ENCODE results near the gene PNISR.

PNISR gene

DNA sequence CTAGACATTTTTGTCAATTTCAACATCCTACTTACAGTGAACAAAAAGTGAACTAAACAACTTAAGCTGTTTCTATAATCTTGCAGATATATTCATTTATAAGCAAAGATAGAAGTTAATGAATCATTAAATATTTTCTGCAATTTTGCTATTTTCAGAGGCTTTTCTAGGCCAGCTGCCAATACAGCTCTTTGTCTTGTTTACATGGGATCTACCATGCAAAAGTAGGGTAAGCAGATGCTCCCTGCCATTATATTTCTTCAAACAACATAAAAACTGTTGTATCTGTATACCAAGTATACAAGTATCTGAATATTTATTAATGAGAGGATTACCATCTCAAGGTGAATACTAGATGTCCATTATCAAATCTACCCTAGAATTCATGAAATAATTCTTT is 15.4 kb downstream of the PNISR start:
- DNase-seq (ENCODE audit: low read depth in 2 of 2) = no peak

DNA sequence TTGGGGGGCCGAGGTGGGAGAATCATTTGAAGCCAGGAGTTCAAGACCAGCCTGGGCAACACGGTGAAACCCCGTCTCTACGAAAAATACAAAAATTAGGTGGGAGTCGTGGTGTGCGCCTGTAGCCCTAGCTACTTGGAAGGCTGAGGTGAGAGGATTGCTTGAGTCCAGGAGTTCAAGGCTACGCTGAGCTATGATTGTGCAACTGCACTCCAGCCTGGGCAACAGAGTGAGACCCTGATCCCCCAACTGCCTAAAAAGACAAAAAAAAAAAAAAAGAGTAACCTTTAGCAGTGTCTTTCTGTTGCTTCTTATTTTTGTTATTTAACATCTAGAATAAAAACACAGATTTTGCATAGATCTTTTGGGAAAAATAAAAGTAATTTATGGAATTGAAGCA is 18.0 kb downstream of the PNISR start:
- DNase-seq (ENCODE audit: low read depth in 2 of 2) = no peak

DNA sequence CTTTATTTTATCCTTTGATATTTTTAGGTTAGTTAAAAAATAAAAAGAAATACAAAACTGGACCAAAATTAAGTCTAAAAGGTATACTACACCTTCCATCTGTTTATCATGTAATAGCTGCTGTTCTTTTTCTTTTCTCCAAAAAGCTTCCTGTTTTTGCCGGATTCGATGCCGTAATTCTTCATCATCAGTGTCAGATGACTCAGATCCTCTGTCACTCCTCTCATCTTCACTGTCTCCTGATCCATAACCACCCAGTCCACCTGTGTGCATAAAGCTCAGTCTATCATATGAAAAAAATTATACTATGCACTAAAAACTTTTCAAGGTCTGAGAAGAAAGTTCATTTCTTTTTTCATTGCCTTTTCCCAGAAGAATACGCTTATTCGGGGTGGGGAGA is 22.7 kb downstream of the PNISR start:
- no peak for DNase-seq (ENCODE audit: low read depth in 2 of 2)

DNA sequence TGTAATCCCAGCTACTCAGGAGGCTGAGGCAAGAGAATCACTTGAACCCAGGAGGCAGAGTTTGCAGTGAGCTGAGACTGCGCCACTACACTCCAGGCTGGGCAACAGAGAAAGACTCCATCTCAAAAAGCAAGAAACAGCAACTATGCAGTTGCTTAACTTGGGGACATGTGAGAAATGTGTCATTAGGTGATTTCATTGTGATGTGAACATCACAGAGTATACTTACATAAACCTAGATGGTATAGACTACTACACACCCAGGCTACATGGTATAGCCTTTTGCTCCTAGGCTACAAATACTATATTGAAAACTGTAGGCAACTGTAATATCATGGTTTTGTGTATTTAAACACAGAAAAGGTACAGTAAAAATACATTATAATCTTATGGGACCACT is 27.8 kb downstream of the PNISR start:
- DNase-seq (ENCODE audit: low read depth in 2 of 2) = no peak

DNA sequence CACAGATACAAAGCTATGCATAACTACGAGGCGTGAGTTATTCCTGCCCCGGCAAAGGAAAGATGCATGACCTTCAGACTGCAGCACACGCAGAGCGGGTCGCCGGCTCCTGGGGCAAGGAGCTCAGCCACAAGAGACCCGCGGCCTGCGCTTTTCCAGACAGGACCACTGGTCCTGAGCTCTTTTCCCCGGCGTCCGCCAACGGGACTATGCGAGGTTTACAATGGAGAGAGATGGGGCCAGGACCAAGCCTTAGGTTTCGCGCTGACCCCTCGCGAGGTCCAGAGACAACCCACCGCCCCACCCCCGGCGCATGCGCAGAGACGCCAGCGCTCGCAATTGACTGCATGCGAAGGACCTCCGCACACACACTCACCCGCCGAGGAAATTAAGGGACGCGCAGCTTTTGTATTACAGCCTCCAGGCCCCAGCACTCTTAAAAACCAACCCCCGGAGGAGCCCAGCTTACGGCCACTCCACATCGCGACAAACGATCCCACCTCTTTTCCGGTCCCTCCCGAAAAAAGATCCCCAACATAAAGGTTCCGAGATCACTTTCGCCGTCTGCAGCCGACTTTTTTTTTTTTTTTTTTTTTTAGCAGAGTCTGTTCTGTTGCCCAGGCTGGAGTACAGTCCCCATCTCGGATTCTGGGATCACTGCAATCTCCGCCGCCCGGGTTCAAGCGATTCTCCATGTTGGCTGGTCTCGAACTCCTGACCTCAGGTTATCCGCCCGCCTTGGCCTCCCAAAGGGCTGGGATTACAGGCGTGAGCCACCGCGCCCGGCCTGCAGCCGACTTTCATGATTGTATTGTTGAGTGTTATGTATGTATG is 31.2 kb downstream of the PNISR start, which contains the start of gene COQ3:
Gene COQ3 (minus strand): TSS at position 498 of the 834 bp plus-strand sequence. CDS start 16 bp downstream, at position 482.
- peak; percentile 54 to 62 for DNase-seq (ENCODE audit: low read depth in 2 of 2)

DNA sequence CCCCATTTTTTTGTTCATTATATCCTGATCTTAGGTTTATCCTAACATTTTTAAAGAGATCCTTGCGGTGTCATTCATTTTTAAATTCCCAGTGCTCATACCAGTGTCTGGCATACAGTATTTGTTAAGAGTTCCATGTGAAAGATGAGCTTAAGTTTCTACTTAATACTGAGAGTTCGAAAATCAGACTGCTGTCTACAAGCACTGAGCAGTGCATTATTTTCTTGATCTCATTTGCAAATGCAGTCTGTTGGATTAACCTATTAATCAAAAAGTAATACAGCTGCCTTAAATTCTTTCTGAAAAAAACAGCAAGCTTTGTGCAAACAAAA is 31.8 kb downstream of the PNISR start:
- DNase-seq (ENCODE audit: low read depth in 2 of 2) = no peak

DNA sequence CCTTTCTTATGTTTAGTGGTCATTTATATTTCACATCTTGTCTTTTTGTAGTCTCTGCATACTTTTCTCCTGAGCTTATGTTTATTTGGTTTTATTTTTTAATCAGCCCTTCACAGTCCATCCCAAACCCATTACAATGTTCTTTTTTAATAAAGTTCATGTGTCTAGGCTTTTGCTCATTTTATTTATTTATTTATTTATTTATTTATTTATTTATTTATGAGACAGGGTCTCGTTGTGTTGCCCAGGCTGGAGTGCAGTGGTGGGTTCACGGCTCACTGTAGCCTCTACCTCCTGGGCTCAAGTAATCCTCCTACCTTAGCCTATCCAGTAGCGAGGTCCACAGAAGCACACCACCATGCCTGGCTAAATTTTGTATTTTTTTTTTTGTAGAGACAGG is 34.2 kb downstream of the PNISR start:
- DNase-seq (ENCODE audit: low read depth in 2 of 2) = no peak

DNA sequence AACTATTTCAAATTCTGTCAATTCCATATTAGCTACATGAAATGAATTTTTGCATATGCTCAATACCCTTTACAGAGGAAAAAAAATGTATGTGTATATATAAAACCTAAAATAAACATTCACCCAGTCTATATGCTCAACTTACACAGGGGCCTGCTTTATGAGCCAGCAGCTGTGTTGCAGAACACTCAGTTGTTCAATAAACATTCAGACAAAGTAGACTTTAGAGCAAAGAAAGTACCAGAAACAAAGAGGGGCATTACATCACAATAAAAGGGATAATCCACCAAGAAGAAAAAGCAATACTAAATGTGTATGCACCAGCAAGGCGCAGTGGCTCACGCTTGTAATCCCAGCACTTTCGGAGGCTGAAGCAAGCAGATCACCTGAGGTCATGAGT is 40.6 kb downstream of the PNISR start:
- DNase-seq (ENCODE audit: low read depth in 2 of 2) = no peak

DNA sequence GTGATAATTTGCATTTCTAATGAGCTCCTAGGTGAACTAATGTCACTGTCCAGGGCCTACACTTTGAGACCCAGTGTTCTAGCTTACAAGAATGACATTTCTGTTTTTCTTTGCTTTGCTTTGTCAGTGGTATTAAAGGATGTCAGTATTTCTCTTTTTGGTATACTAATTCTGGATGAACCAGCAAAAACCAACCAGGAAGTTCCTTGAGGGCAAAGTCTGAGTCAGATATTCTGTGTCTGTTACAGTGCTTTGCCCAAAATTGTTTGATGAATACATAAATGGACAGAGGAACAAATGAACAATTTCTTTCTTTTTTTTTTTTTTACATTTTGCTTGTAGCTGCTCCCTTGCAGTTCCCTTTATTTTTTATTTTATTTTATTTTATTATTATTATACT is 46.5 kb downstream of the PNISR start:
- DNase-seq (ENCODE audit: low read depth in 2 of 2) = no peak

DNA sequence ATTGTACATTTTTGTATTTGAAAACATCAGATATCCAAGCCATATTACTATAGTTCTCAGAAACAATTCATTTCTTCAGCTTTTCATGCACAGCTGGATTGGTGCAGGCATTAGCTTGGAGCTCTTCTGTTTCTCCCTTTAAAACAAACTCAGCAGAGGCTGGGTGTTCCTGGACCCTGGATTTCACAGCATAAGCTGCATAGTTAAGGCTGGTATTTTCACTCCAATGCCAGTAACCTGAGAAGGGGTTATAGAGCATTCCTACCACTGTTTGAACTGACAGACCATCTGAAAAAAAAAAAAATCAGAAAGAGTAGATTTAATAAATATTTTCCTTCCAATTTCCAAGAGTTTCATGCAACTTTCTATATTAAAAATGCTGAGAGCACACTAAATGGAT is 55.6 kb downstream of the PNISR start:
- no peak for DNase-seq (ENCODE audit: low read depth in 2 of 2)

DNA sequence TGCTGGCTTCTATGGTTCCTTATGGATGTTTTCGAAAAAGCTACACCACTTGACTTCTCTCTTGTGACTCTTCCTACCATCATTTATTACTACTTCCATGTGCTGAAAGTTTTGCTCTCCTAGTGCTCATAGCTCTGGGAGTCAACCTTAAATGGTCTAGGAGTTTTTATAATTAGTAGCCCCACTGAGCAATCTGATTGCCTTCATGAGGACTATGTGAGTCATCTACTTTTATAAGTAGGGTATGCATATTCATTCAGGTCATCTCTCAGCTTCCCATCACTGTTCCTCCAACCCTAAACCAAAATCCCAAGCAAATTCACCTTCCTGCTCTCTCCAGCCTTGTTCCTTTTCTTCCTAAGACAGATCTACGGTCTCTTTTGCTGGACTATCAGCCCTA is 58.3 kb downstream of the PNISR start:
- no peak for DNase-seq (ENCODE audit: low read depth in 2 of 2)

DNA sequence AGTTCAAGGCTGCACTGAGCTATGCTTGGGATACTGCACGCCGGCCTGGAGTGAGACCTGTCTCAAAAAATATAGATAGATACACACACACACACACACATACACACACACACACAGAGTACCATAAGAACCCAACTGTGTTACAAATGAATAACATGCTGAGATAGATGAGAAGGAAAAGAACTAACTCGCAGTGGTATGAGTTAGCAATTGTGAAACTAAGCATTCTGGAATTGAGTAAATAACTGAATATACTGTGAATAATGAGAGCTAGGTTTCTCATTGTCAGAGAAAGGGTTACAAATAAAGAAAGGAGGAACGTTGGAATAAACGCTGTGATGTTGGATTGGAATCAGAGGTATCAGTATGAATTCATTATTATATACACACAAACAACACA is 61.1 kb downstream of the PNISR start:
- no peak for DNase-seq (ENCODE audit: low read depth in 2 of 2)

DNA sequence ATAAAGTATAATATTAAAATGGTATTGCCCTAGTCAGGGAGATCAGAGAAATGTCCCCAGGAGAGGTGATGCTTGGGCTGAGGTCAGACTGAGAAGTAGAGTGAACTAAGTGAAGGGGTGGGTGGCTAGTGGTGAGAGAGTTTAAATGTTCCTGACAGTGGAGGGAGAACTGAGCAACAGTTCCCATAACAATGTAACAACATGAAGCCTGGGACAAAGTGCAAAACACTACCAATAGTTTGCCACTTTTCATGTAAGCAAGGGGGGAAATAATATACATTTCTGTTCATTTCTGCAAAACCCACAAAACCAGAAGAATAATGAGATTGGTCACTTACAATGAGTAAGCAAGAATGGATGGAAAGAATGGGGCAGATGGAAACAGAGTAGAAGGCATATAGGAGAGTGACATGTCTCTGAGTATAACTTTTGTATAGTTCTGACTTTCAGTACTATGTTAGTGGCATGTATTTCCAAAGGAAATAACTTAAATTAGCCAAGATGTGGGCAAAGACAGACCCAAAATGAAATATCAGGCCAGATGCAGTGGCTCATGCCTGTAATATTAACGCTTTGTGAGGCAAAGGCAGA is 62.3 kb downstream of the PNISR start:
- DNase-seq (ENCODE audit: low read depth in 2 of 2) = no peak

DNA sequence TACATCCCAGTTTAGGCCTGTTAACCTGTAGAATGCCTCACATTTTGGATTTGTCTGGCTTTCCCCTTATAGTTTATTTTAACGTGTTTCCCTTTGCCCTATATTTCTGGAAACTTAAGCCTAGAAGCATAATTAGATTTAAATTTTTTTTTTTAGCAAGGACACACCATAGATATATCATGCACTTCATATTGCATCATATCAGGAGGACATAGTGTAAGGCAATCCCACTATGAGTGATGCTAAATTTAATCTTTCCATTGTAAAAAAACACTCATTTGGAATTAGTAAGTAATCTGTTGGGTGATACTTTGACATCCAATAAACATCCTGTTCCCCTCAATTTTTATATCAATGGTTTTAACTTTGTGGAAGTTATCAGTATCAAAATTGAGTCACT is 65.3 kb downstream of the PNISR start:
- DNase-seq (ENCODE audit: low read depth in 2 of 2) = no peak

DNA sequence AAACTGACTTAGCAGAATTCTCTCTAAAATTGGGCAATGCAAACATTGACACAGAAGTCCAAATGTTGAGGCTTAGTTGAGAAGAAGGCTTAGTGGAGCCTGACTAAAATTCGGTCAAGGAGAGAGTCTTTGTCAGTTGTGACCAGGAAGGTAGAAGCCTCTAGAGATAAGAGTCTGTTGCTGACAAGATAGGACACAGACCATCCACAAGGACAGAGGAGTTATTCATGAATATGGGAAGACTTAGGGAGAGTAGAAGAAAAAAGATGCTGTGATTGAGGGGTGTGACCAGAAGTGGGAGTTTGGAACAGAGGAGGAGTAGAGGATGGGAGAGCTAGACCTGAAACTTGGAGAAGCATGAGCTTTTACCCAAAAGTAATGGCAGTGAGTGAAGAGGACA is 68.5 kb downstream of the PNISR start:
- DNase-seq (ENCODE audit: low read depth in 2 of 2) = no peak

DNA sequence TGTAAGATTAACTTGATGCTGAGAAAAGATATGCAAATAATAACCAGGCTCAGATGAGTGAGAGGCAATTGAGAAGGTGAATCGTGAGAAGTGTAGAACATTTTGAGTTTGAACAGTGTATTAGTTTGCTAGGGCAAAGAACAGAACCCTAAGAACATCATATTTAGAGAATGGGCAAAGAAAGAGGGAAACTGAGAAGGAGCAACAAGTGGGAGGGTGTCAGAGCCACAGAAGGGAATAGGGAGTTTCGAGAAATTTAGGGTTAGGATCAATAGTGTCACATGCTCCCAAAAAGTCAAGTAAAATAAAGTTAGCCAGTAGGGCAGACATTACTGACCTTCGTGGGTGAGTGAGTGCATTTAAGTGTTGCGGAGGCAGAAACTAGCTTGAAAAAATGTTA is 70.1 kb downstream of the PNISR start:
- DNase-seq (ENCODE audit: low read depth in 2 of 2) = no peak

DNA sequence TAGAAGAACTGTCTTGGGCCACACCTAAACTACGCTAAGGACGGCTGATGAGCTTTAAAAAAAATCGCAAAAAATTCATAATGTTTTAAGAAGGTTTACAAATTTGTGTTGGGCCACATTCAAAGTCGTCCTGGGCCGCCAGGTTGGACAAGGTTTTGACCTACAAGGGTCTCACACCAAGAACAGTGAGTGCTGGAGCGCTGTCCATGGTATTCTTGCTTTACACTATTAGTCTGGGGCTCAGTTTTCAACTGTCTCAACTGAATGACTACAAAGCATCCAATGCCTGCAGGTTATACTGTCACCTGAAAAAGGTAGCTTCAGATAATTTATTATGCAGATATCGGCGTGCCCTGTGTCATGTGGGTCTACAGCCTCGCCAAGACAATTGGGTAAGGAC is 72.0 kb downstream of the PNISR start:
- DNase-seq (ENCODE audit: low read depth in 2 of 2) = no peak

DNA sequence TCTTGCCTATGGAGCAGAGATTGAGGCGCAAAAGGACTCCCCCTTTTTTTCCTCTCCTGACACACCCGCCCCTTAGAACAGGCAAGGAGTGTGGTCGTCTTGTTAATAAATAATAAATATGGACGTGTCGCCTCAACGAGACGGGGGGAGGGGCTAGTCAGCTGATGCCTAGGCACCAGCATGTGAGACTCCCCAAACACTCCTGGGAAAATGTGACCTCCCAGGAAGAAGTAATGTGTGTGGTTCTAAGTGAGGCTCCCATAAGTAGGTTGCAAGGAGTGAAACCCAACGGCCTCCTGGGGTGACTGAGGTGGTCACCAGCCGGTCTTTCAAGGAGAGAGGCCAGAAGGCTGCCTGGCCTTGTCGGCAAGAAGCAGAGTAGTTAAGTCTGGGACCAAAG is 74.5 kb downstream of the PNISR start:
- DNase-seq (ENCODE audit: low read depth in 2 of 2) = no peak

DNA sequence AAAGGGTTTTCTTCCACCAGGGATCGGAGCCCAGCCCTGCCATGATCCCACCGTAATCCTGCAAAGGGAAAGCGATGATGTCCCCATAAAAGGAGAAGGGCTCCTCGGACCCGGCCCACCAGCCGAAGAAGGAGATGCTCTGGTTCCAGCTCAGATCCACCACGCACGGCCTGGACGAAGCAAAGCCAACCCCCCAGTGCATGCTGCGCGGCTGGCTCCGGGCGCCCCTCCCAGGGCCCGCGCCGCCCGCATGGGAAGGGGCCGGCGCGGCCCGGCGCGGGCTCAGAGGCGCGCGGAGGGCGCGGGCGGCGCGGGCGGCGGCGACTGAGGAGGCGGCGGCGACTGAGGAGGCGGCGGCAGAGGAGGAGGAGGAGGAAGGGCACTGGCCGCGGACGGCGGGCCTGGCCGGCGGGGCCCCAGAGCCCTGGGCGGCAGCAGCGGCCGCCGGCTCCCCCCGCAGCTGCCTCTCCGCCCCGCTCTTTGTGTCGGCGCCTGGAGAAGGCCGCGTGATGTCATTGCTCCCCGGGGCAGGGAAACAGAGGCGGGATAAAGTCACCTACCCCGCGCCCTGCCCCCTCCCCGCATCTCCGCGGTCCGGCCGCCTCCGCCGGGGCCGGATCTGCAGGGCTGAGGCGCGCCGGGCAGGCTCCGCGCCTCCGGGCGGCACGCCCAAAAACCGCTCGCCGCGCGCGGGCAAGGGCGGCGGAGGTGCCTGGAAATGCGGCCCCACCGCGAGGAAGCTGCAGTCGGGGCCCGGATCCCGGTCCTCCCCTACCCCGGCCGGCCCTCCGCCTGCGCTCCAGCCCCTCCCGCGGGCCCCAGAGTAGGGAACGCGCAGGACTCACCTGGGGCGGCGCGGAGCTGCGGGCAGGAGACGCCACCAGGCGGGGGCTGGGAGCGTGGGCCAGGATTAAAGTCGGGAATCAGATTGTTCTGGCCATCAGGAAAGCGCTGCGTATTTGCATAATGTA is 75.7 kb downstream of the PNISR start, which contains the start of gene FAXC:
Gene FAXC (minus strand): TSS at position 504 of the 971 bp plus-strand sequence. CDS start 302 bp downstream, at position 202.
- DNase-seq (ENCODE audit: low read depth in 2 of 2) = no peak

DNA sequence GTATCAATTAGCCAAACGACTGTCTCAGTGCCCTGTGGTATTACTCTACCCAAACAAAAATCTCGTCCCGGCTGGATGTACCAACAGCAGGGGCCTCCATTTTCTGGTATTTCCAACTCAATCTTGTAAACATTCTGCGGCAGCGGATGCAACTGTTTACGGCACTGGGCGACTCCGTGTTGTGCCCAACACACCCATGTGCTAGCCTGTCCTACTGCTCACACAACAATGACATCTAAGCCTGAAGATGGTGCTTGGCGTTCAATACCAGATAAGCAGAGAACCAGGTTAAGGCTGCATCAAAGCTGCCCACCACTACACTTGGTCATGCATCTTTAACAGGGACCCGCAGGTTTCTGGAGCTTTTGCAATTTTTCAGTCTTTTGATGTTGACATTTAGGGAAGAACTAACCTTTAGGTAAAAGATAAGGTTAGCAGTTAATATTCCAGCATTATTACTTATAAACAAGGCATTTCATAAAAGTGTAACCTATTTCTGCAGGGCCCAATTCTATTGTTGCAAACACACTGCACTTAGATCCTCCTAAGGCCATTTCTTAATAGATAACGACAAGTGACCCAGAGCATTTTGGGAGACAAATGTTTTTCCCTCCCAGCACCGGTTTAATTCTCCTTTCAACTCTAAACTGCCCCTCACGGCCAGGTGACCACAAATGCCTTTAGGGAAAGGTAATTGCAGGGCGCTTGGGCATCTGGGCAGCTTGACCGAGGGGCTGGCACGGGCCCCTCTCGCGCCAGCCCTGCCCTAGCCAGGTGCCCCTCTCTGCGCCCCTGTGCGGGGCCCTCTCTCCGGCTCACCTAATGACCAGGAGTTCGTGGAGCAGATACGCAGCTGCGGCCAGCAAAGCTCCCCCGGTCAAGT is 76.6 kb downstream of the PNISR start:
- no peak for DNase-seq (ENCODE audit: low read depth in 2 of 2)
